Stimulated activated CD4-positive, alpha-beta T cell treated with anti-CD3 and anti-CD28 coated beads, Interleukin-1b, Interleukin-23, amount 100 ng/mL, for 48 hours (primary cell): Measurements from ENCODE around the gene CAMK4.
"Not testable (repeated sequence)": the region's sequence is repeated elsewhere in the genome, so short reads cannot be mapped to it uniquely, and the experiment has no call there.

Experiments used
- DNase-seq: peaks from one replicate; pipeline ENCODE4 v3.0.0-alpha.2; 2020

CAMK4 gene

DNA sequence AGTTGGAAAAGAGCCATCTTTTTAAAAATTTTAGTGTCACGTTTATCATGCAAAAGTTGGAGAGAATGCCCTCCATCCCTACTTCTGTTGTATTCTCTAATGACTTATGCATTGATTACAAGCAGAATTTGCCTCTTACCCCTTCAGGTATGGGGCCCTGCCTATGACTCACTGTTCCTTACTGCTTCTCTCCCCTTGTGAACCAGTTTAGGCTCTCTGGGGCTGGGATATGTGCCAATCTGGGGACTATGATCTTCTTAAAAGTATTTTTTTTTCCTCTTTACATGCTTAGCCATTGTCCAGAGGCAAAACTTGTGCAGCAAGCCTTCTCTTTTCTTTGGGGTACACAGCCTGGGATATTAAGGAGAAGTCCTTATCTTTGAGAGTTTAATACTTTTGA lies 37.4 kb downstream of the CAMK4 start:
- DNase-seq: no peak

DNA sequence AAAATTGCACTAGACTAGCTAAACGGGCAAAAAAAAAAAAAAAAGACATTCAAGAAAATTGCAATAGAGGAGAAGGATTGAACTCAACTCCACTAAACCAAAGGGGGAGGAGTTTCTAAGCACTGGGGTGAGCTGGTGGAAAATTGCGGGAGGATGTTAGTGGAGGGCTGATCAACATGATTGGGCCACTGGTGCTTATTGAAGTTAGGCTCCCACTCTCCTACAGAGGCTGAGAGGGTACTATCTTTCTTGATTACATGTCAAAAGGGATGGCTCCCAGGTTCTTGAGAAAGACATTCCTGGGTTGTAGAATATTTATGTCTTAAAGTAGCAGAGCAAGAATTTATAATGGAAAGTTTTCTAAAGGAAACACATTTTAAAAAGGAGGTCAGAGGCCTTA lies 38.0 kb downstream of the CAMK4 start:
- DNase-seq: no peak

DNA sequence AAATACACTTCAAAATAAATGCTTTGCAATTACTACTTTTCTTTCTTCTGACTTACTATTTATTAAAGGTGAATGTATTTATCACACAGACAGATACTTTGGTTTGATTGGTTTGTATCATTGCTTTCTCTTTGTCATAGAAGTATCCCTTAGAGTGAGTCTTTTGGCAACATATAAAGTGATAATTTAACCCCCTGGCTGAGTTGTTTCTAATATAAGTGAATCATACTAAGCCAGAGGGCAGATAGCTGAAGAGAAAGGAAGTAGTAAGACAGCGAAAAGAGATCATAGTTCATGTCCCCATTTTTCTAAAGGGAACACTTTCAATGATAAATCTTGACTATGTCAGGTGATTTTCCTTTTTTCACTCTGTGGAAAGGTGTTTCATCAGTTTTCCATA lies 38.6 kb downstream of the CAMK4 start:
- DNase-seq: no peak

DNA sequence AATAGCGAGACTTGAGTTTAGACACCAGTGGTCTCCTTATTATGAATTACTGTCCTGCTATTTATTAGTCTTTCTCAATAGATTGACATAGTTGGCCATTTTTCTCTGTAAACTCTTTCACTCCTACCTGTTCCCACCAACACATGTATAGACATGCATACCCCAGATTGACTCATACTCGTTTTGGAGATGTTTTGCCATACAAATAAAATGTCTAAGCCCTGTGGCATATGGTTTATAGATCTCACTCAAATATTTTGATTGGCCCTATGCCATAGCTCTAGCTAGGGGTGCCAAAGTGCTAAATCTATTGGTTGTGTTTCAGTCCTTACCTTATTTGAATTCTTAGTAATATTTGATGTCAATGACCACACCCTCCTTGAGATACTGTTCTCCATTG lies 42.3 kb downstream of the CAMK4 start:
- DNase-seq: no peak

DNA sequence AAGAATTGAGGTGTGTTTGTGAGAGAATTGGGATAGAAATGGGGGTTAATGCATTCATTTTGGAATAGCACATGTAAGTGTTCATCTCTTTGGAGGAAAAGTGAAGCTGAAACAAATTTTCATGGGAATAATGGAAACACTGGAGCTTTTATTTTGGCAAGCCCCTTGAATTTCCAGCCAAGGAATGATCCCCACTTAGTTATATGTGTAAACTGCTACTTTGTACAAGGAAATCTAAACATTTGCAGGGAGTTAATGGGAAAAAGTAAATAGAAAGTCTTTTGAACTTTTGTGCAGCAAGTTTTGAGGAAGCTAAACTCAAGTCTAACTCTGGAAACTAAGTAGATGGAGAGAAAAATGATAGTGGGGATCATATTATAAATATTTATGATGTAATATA lies 44.1 kb downstream of the CAMK4 start:
- no peak for DNase-seq

DNA sequence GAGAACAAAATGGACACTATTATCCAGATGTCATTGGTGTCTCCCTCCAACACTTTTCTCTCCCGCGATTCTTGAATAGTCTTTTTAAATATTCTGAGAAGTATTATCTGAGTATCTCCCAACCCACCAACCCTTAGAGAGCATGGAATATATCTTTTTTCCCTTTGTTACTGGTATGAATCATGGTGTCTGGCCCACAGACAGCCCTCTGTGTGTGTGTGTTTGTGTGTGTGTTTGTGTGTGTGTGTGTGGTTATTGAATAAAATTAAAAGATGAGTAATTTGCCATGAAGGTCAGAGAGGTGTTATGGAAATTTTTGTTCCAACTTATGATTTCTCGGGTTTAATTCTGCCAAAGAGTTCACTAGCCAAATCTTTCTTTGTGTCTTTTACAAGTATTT lies 47.7 kb downstream of the CAMK4 start:
- no peak for DNase-seq

DNA sequence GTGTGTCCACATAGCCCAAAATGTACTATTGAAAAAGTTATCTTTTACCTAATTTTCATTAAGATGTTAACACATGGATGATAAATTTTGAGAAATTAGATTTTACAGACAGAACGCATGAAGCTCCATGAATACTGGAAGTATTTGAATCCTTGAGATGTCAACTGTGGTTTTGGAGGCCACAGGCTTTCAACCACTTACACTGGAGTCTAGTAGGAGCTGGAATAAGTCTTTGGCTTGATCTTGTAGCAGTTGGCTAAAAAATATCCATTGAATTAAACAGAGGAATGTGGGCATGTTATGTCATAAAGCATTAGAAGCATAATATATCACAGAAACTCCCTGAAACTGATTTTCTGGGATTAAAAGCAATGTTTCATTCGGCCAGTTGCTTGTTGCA lies 52.9 kb downstream of the CAMK4 start:
- DNase-seq: no peak

DNA sequence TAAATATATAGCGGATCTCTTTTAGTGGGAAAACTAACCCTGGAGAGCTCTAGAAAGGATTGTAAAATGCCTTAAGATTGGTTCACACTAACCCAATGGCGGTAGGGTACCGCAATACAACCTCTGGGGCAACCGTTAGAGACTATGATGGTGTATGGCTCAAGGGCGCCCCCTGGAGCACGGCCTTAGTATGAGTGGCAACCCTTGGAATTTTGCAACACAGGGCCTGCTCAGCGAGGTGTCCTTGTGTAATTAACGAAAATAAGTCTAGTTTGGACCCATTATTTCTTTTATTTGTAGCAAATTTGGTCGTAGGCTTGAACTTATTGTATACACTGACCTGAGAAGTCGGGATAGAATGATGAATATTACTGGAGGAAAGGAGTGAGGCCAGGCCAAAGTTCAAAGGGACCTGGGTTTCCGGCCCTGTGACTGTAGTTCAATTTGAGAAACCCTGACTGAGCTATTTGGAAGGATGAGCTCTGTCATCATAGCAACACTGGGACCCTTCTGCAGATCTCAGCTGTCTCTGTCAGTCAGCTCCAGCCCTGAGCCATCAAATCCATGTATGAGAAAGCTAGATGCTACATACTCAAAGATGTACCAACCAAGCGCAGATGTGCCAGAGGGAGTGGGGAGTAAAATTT lies 54.8 kb downstream of the CAMK4 start:
- DNase-seq: peak; percentile 87

DNA sequence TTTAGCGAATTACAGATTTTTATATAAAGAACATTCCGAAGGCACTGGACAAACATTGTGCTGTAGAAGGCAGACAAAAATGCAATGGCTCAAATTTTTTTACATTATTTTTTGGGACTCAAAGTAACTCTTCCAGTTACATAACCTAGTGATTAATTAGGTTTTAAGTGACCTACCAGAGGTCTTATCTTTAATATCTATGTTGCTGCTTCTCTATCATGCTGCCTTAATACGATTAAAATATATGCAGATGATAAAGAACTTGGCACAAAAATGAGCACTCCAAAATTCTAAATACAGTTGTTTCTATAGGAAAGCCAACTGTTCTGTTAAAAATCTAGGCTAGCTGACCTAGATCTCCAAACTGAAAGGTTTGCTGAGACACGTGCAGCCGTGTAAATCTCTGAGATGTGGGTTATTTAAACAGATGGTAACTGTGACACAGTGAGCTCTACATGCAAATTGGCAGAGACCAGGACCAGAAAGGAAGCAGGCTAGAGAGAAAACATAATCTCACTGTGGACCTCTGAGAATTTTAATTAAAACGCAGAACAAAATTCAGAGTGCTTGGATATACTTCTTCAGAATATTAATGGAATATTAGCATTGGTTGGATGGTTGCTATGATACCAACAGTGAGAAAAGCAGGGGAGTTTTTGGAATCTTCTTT lies 56.2 kb downstream of the CAMK4 start:
- DNase-seq: no peak

DNA sequence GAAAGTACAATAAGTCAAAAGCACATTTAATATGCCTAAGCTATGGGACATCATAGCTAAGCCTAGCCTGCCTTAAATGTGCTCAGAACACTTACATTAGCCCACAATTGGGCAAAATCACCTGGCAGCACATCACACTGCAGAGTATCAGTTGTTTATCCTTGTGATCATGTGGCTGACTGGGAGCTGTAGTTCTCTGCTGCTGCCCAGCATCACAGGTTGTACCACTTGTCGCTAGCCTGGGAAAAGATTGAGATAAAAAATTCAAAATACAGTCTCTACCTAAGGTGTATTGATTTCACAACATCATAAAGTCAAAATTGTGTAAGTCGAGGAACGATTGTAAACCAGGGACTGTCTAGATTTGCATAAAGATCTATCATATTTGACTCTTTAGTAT lies 58.6 kb downstream of the CAMK4 start:
- no peak for DNase-seq

DNA sequence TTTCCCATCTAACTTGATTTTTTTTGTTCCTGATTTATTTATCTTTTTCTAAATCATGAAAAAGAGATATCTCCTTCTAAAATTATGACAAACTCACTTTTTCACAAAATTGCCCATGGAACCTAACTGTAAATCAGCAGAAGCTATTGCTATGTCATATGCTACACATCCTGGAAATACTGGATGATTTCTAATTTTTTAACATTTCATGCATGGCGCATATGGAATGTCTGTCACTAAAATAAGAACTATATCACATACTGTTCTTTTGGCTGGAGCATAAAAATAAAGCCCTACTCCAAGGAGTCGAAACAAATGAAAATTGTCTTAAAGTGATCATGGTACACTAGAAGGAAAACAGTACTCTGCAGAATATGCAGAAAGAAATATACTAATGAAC lies 60.6 kb downstream of the CAMK4 start:
- no peak for DNase-seq

DNA sequence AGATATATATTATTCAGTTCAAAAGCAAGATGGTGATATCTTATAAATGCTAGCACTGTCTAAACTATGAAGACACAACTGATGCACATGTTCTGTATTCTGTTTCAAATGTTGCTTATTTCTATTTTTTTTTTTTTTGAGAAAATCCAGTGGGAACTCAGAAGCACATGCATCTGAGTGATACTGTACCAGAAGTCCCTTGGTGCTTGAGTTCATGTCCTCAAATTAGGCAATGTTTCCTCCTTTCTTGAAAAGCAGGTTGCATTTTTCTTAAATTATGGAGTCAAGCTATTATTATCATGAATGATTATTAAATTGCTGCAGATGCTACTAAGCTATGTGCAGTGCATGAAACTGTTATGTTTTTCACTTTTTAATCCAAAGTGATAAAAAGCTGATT lies 70.4 kb downstream of the CAMK4 start:
- DNase-seq: no peak

DNA sequence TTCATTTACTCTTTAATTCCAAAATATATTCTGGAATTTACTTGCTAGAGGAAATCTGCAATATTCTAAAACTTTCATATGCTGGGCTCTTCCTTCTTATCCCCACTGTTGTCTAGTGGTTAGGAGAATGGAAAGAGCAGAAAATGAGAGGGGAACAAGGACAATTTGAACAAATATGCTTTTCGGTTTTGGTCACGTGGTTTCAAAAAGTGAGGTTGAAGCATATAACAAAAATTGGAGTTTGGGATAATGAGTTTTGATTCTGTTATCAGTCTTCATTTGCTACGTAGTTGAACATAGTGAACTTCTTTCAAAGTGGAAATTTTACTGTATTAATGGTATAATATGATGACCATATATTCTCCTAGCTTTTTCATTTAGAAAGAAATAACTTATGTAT lies 71.5 kb downstream of the CAMK4 start:
- DNase-seq: no peak

DNA sequence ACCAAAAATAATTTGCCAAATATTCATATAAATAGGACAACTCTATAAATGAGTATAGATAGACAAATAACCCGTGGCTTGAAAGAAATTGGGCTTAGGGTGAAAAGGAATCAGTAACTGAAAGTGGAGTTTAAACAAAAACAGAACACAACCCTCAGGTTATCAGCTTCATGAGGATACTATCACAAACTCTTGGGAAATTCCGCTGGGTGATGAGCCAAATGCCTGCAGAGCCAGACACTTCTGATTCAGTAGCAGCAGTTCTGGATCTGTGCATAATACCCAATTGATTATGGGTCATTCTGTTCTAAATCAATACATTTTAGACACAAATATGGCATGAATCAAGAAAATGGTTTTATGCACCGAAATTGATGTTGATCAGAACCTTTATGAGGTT lies 72.4 kb downstream of the CAMK4 start:
- no peak for DNase-seq

DNA sequence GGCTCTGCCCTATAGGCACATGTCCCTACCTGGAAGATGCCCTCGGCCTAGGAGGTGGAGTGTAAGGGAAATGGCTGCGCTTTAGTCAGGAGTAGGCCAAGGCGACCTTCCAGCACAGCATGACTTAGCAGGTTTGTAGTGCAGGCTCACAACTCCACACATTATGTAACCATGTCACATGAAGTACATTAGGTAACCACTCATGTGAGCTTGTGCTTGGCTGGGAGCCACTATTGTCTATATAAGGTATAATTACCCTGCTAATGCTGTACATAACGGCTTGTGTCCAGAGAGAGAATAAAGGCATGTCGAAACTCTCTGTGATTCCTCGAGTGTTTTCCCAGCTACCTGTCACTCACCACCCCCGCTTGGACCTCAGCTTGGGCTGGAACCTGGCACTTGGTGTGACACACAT lies 74.9 kb downstream of the CAMK4 start:
- DNase-seq: no peak

DNA sequence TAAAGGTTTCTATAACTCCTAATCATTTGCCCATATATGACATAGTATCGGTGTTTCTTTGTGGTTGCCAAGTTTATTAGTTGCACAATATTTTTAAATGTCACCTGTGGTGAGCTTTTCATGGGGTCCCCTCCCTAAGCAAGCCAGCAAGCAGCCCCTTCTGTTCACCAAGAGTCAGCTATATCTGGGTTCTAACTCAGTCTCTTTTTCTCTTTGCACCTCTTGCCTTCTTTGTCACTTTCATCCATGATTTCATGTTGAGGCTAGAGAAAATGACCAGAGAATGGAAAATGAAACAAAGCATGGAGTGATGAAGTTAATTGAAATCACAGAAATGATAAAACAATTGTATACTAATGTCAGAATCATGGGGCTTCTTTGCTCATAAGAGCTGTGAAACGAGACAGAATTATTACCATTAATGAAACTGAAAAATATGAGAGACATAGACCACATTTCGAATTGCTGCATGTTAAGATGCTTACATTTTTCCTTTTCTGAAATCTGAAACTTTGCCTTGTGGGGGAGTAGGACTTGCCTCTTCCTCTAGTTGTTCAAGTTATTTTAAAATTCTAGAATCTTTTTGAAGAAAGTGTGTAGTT lies 75.7 kb downstream of the CAMK4 start:
- DNase-seq: no peak

DNA sequence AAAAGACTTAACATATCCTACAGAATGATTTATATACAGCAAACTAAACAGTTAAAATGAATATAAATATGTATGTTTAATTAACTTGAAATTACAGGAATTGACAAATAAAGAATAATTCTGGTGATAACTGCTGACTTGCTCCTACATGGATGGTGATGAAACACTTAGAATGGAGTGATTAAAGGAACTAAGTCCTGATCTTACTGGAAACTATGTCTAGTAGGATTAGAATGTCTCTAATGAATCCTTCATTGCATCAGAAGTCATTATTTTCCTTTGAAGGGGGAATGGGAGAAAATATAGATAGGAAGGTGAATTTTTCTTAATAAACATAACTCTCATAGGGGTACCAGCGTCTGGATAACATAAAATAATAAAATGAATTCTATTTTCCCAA lies 77.1 kb downstream of the CAMK4 start:
- no peak for DNase-seq

DNA sequence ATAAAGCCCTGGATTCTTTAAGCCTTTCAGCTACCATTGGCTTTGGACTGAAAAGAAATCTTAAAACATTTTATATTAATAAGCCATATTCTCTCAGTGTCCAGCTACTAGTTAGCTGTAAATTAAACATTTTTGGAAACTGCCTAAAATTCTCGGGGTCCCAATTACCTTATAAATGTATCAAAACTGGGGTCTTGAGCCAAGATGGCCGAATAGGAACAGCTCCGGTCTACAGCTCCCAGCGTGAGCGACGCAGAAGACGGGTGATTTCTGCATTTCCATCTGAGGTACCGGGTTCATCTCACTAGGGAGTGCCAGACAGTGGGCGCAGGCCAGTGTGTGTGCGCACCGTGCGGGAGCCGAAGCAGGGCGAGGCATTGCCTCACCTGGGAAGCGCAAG lies 77.9 kb downstream of the CAMK4 start:
- DNase-seq: not testable (repeated sequence)

DNA sequence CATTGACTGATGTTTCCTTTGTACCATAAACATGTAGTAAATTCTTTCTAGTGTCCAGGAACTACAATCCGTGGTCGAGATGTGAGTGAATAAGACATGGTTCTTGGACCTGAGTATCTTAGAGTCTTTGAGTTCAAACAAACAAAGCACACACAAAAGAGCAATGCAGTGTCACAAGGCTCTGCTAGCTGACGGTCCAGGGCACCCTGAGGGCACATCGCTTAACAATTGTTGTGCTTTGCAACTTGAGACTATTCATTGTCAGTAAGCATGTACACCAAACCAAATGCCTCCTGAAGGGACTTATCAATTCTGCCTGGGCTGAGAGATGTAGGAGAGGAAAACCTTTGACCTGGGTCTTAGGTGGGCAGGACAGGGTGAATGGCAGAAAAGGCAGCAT lies 84.8 kb downstream of the CAMK4 start:
- no peak for DNase-seq

DNA sequence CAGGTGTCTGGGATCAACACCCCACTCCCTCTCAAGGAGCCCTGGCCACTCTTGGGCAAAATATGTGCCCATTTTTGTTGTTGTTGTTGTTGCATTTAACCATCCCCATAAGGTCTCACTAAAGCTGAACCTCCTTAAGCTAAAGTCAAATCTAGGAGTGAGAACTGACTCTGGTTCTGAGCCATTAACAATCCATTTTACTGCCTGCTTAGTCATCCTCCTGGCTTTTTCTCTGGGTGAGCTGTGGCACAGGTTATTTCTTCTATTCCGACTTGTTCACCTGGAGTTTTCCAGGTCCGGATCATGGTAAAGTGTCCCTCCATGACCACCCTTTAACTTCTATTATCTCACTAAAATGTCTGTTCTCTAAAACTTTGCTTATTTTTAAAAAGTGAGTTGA lies 85.2 kb downstream of the CAMK4 start:
- DNase-seq: no peak

DNA sequence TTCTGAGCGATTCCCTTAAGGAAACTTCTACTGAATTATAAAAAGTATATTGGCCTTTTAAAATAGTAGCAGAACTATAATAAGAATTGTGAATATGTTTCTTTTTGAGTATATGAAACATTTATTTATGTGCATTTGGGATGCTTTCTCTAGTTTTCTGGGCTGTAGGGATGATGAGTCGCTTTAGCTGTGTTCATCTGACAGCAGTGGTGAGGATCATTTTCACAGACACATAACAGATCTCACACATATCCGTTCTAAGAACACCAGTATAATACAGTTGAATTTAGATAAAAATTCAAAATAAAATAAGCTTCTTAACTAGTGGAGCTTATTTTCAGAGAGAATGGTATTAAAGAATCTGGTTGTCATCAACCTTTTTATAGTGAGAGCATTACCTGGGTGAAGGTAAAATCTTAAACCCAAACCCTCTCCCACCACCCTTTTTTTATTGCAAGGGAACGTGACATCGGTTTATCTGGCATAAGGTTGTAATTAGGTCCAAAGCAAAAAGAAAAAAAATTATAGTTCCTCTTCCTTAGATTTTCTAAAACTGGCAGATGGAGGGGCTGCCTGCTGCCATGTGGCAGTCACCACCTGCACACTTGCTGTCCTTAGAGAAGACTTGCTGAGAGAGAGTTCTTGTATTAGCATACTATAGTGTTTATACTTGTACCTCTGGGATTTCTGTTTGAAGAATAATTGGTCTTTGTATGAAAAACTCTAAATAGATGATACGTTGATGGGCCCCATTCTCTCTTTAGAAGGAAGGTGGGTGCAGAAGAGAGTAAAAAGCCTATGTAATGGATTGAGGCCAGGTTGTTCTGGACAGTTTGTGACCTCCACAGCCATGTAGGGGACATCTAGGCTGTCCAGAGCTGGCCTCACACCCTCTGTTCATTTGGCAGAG lies 86.8 kb downstream of the CAMK4 start:
- no peak for DNase-seq

DNA sequence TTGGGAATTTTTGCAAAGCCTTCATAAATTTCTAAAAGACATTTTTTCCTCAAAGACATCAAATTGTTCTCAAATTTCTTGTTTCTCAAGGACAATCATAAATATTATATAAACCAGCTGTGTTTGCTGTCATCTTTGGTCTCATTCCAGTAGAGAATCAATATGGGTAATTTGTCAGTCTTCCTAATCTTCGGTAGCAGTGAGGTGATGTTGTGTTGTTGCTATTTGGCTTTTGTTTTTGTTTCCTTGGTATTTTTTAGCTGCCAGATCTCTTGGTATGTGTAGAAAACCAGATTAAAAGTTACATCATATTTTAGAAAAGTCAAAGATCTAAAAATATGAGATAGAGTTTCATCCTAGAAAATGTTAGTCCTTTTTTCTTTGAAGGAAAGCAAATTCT lies 87.5 kb downstream of the CAMK4 start:
- DNase-seq: no peak

DNA sequence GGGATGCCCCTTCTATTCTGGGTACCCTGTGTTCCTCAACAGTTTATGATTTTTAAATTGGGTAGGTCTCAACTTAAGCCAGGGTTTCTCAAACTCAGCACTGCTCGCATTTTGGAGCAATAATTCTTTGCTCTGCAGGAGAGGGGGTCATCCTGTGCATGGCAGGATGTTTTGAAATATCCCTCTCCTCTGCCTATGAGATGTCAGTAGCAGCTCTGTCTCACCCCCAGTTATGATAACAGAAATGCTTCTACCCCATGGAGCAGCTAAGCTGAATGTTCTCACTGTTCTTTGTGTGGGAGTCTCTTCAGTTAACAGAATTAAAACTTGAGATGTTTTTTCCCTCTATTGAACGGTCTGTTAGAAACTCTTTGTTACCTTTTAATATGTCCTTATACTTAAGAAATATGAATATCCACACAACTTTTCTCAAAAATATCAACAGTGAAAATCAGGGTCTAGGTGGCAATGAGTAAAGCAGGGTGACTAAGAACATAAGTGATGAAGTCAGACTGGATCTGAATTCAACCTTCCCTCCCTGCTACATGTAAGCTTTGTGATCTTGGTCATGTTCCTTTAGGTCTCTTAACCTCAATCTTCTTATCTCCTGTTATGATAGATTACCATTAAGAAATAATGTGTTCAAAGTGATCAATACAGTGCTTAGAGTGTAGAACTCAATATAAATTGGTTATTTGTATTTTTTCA lies 89.0 kb downstream of the CAMK4 start:
- peak; percentile 12 for DNase-seq
